ENCODE results near the gene KCNE1.
"Not testable (repeated sequence)": the region's sequence is repeated elsewhere in the genome, so short reads cannot be mapped to it uniquely, and the experiment has no call there.

Gene KCNE1

DNA sequence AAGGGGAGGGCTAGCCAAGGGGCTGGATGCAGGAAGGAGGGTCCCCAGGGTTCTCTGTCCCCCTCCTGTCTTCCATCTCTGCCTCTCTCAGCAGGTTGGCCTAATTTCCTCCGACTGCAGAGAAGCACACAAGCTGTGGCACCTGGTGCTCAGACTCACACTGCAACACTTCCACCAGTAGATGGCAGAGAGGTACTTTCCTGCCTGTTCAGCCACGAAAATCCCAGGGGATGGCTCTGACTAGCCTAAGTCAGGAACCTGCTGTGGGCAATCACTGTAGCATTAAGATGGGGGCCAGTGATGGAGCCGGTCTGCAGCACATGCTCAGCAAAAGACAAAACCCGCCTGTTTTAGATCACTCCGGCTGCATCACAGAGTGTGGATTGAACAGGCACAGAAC lies 82.3 kb downstream of the KCNE1 start:
- not testable (repeated sequence) for H3K9ac ChIP-seq (ENCODE audit: low read depth, low read length, poor library complexity, severe bottlenecking); H3K27me3 ChIP-seq (ENCODE audit: insufficient read depth, low read length, poor library complexity, severe bottlenecking)

DNA sequence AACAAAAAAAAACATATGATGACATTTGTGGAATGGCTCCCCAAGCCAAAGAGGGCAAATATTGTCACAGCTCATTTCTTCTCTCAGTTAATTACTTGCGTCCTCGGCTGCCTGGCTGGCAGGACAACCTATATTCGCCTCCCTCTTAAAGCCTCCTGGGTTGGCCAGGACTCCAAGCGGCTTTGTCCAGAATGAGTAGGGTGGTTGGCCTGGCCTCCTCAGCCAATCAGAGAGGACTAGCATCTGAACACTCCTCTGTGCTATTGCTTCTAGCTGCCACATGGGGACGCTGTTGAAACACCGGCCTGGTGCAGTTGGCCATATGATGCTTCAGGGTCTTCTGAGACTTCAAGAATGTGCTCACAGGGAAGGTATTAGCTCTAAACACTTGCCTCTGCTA lies 83.6 kb downstream of the KCNE1 start:
- not testable (repeated sequence) for H3K9ac ChIP-seq (ENCODE audit: low read depth, low read length, poor library complexity, severe bottlenecking); H3K79me2 ChIP-seq (ENCODE audit: insufficient read depth, low read length)

More for the DNA sequence above, 82.3 kb downstream of the KCNE1 start:
- H2AFZ ChIP-seq (ENCODE audit: low read length); H4K20me1 ChIP-seq (ENCODE audit: insufficient read depth, low read length, poor library complexity, severe bottlenecking); H3K79me2 ChIP-seq (ENCODE audit: insufficient read depth, low read length); H3K36me3 ChIP-seq (ENCODE audit: insufficient read depth, low read length); H3F3A ChIP-seq (ENCODE audit: low read depth); H3K4me1 ChIP-seq (ENCODE audit: insufficient read depth, low read length, poor library complexity, severe bottlenecking); H3K9me3 ChIP-seq (ENCODE audit: insufficient read depth, low read depth, low read length); H3K4me3 ChIP-seq (ENCODE audit: low read length, poor library complexity, severe bottlenecking); H3K4me2 ChIP-seq (ENCODE audit: low read depth, low read length, poor library complexity, severe bottlenecking); H3K9me2 ChIP-seq (replicated peaks; ENCODE audit: low read depth, low read length): not testable (repeated sequence)

DNA sequence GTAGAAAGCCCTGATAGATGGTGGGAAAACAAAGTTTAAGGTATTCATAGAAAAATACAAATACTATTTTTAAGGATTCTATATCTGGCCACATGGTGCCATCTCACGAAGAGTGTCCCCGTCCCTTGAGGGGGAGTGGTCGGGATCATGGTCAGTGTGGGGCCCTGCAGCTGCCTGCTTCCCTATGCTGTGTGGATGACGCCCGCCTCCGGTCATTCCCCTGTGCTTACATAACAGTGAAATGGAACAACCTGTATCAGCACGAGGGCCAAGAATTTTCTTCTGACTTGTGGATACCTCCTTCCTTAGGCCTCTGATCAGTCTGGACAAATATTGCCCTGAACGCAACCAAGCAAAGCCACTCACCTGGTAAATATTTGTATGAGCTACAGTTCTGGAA lies 84.7 kb downstream of the KCNE1 start:
- not testable (repeated sequence) for H3K9me2 ChIP-seq (replicated peaks; ENCODE audit: low read depth, low read length); H3K9me3 ChIP-seq (ENCODE audit: insufficient read depth, low read depth, low read length); H3K79me2 ChIP-seq (ENCODE audit: insufficient read depth, low read length); H3K4me3 ChIP-seq (ENCODE audit: low read length, poor library complexity, severe bottlenecking); H4K20me1 ChIP-seq (ENCODE audit: insufficient read depth, low read length, poor library complexity, severe bottlenecking); H2AFZ ChIP-seq (ENCODE audit: low read length); H3K4me2 ChIP-seq (ENCODE audit: low read depth, low read length, poor library complexity, severe bottlenecking); H3K9ac ChIP-seq (ENCODE audit: low read depth, low read length, poor library complexity, severe bottlenecking); H3K27me3 ChIP-seq (ENCODE audit: insufficient read depth, low read length, poor library complexity, severe bottlenecking); H3K36me3 ChIP-seq (ENCODE audit: insufficient read depth, low read length); H3F3A ChIP-seq (ENCODE audit: low read depth); H3K4me1 ChIP-seq (ENCODE audit: insufficient read depth, low read length, poor library complexity, severe bottlenecking)

More for the DNA sequence above, 83.6 kb downstream of the KCNE1 start:
- not testable (repeated sequence) for H2AFZ ChIP-seq (ENCODE audit: low read length); H3K9me3 ChIP-seq (ENCODE audit: insufficient read depth, low read depth, low read length); H3K9me2 ChIP-seq (replicated peaks; ENCODE audit: low read depth, low read length); H3K36me3 ChIP-seq (ENCODE audit: insufficient read depth, low read length); H3F3A ChIP-seq (ENCODE audit: low read depth); H3K27me3 ChIP-seq (ENCODE audit: insufficient read depth, low read length, poor library complexity, severe bottlenecking); H4K20me1 ChIP-seq (ENCODE audit: insufficient read depth, low read length, poor library complexity, severe bottlenecking); H3K4me1 ChIP-seq (ENCODE audit: insufficient read depth, low read length, poor library complexity, severe bottlenecking); H3K4me3 ChIP-seq (ENCODE audit: low read length, poor library complexity, severe bottlenecking); H3K4me2 ChIP-seq (ENCODE audit: low read depth, low read length, poor library complexity, severe bottlenecking)

DNA sequence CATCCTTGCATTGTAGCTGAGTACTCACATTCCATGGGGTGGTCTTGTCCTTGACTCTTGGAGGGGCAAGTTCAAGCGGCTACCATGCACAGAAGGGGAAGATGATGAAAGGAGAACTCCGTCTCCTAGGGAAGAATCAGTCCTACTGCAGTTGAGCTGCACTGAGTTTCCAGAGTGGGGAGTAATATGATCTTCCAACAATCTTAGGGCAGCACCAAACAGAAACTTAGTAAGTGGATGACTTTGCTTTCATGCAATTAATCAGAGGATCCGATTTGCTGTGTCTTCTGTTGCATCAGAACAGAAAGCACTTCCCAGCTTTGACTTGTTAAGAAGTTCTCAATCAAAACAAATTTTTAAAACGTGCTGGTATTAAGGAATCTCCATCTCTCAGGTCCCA lies 88.2 kb downstream of the KCNE1 start, which contains the start of gene SMIM34:
TSS of gene SMIM34 (minus strand) at position 147 of the 400 bp plus-strand sequence. CDS start at position 35, 112 bp downstream.
- not testable (repeated sequence) for H3K4me2 ChIP-seq (ENCODE audit: low read depth, low read length, poor library complexity, severe bottlenecking); H4K20me1 ChIP-seq (ENCODE audit: insufficient read depth, low read length, poor library complexity, severe bottlenecking); H3K27me3 ChIP-seq (ENCODE audit: insufficient read depth, low read length, poor library complexity, severe bottlenecking); H3F3A ChIP-seq (ENCODE audit: low read depth); H3K79me2 ChIP-seq (ENCODE audit: insufficient read depth, low read length); H3K9ac ChIP-seq (ENCODE audit: low read depth, low read length, poor library complexity, severe bottlenecking); H2AFZ ChIP-seq (ENCODE audit: low read length); H3K9me3 ChIP-seq (ENCODE audit: insufficient read depth, low read depth, low read length); H3K4me3 ChIP-seq (ENCODE audit: low read length, poor library complexity, severe bottlenecking); H3K9me2 ChIP-seq (replicated peaks; ENCODE audit: low read depth, low read length); H3K36me3 ChIP-seq (ENCODE audit: insufficient read depth, low read length); H3K4me1 ChIP-seq (ENCODE audit: insufficient read depth, low read length, poor library complexity, severe bottlenecking)

DNA sequence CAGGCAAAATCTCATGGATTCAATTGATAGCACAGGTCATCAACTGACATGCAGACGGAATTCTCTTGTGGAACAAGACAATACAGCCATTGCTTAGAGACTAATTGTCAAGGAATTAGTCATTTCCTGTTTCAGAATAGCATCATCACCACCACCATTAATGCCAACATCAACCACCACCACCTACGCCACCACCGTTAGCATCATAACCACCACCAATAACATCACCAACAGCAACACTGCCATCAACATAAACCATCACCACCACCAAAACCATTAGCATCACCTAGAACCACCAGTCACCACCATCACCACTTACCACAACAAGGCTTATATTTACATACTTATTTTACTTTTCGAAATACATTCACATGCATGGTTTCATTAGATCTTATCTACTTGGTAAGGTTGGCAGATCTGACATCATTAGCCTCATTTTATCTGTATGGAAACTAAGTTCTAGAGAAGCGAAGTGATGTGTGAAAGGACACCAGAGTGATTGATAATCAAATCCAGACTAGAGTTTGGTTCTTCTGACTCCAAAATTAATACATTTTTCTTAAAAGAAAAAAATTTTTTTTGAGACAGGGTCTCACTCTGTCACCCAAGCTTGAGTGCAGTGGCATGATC lies 94.4 kb downstream of the KCNE1 start:
- not testable (repeated sequence) for H3K79me2 ChIP-seq (ENCODE audit: insufficient read depth, low read length); H3K4me2 ChIP-seq (ENCODE audit: low read depth, low read length, poor library complexity, severe bottlenecking); H3K27me3 ChIP-seq (ENCODE audit: insufficient read depth, low read length, poor library complexity, severe bottlenecking); H4K20me1 ChIP-seq (ENCODE audit: insufficient read depth, low read length, poor library complexity, severe bottlenecking); H3K4me1 ChIP-seq (ENCODE audit: insufficient read depth, low read length, poor library complexity, severe bottlenecking); H3F3A ChIP-seq (ENCODE audit: low read depth); H3K9me3 ChIP-seq (ENCODE audit: insufficient read depth, low read depth, low read length); H3K9ac ChIP-seq (ENCODE audit: low read depth, low read length, poor library complexity, severe bottlenecking); H3K9me2 ChIP-seq (replicated peaks; ENCODE audit: low read depth, low read length); H2AFZ ChIP-seq (ENCODE audit: low read length); H3K36me3 ChIP-seq (ENCODE audit: insufficient read depth, low read length); H3K4me3 ChIP-seq (ENCODE audit: low read length, poor library complexity, severe bottlenecking)

DNA sequence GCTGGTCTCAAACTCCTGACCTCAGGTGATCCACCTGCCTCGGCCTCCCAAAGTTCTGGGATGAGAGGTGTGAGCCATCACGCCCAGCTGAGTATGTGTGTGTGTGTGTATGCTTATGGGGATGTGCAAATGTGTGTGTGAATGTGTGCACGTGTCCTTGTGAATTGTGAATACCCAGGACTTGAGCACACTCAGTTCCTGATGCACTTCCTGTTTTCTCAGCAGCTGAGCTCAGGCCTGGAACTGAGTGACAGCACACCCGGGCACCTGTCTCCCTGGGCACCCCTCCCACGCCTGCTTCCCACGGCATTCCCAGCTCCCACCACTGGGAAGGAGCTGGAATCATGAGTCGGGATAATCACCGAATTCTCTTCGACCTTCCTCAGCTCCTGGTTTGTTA lies 104.7 kb downstream of the KCNE1 start:
- H3K79me2 ChIP-seq (ENCODE audit: insufficient read depth, low read length); H4K20me1 ChIP-seq (ENCODE audit: insufficient read depth, low read length, poor library complexity, severe bottlenecking): not testable (repeated sequence)

DNA sequence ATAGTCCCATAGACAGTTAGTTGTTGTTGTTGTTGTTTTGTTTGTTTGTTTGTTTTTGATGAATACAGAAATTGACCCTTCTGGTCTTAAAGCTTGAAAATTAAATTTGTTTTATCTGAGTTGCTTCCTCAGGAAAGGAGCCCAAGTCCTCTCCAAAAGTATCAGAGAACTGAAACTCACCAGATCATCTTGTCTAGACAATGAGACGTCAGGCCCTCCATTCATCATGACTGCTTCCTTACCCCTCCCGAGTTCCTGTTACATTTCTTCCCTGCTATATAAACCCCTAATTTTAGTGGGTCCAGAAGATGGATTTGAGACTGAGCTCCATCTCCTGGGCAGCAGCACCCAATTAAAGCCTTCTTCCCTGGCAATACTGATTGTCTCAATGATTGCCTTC lies 105.3 kb downstream of the KCNE1 start:
- H3K4me2 ChIP-seq (ENCODE audit: low read depth, low read length, poor library complexity, severe bottlenecking); H4K20me1 ChIP-seq (ENCODE audit: insufficient read depth, low read length, poor library complexity, severe bottlenecking); H2AFZ ChIP-seq (ENCODE audit: low read length): not testable (repeated sequence)

More for the DNA sequence above, 104.7 kb downstream of the KCNE1 start:
- H3F3A ChIP-seq (ENCODE audit: low read depth); H3K9me2 ChIP-seq (replicated peaks; ENCODE audit: low read depth, low read length); H3K9me3 ChIP-seq (ENCODE audit: insufficient read depth, low read depth, low read length); H3K36me3 ChIP-seq (ENCODE audit: insufficient read depth, low read length); H3K9ac ChIP-seq (ENCODE audit: low read depth, low read length, poor library complexity, severe bottlenecking); H3K4me2 ChIP-seq (ENCODE audit: low read depth, low read length, poor library complexity, severe bottlenecking); H3K4me1 ChIP-seq (ENCODE audit: insufficient read depth, low read length, poor library complexity, severe bottlenecking); H3K4me3 ChIP-seq (ENCODE audit: low read length, poor library complexity, severe bottlenecking); H3K27me3 ChIP-seq (ENCODE audit: insufficient read depth, low read length, poor library complexity, severe bottlenecking); H2AFZ ChIP-seq (ENCODE audit: low read length): not testable (repeated sequence)

More for the DNA sequence above, 105.3 kb downstream of the KCNE1 start:
- H3K4me1 ChIP-seq (ENCODE audit: insufficient read depth, low read length, poor library complexity, severe bottlenecking); H3K9me2 ChIP-seq (replicated peaks; ENCODE audit: low read depth, low read length); H3K27me3 ChIP-seq (ENCODE audit: insufficient read depth, low read length, poor library complexity, severe bottlenecking); H3K79me2 ChIP-seq (ENCODE audit: insufficient read depth, low read length); H3K9ac ChIP-seq (ENCODE audit: low read depth, low read length, poor library complexity, severe bottlenecking); H3K4me3 ChIP-seq (ENCODE audit: low read length, poor library complexity, severe bottlenecking); H3K36me3 ChIP-seq (ENCODE audit: insufficient read depth, low read length); H3F3A ChIP-seq (ENCODE audit: low read depth); H3K9me3 ChIP-seq (ENCODE audit: insufficient read depth, low read depth, low read length): not testable (repeated sequence)
